Fibroblast of villous mesenchyme (primary cell): ENCODE data around the gene OR5B12. TPM values are rescaled to one million over a fixed set of nuclear protein-coding genes. Genes with fewer than 3 reads are reported as not detected.

Source experiments
- DNase-seq: peaks from one replicate; pipeline ENCODE4 v3.0.0-alpha.2; 2010; ENCODE audit warnings: low read depth
- H3K4me3 ChIP-seq: 2 replicates; pipeline ENCODE4 v1.5.1; 2011; ENCODE audit warnings: low read depth, mild to moderate bottlenecking, low read length
- CTCF ChIP-seq: IDR thresholded peaks from 2 replicates; pipeline ENCODE4 v1.5.1; 2012; ENCODE audit warnings: low read depth, mild to moderate bottlenecking, low read length; ENCODE audit not compliant: insufficient read depth
- total RNA-seq: library from RNA; depleted of rRNA; stranded (reverse); fragments of >200 nt; gene quantifications from 2 replicates; pipeline ENCODE4 v1.2.3, GENCODE V29; 2012

Gene OR5B12
- total RNA-seq, 1 donor, result not detected

- DNase-seq, result no peak
- TF ChIP-seq CTCF, result no peak
- H3K4me3 ChIP-seq, result no peak overlapping the region
These were observed 51.4 kb downstream of the OR5B12 start for GRCh38 chr11:58390551-58391063.

Other genes starting within 250 kb of the OR5B12 start
- not detected in 2 replicates for gene OR1S2, start 238.1 kb downstream of the OR5B12 start, total RNA-seq
- gene OR1S1, start 229.5 kb downstream of the OR5B12 start, total RNA-seq, result not detected in 2 replicates
- gene OR10Q1, start 213.3 kb downstream of the OR5B12 start, total RNA-seq, result not detected in 2 replicates
- gene OR10W1, start 174.0 kb downstream of the OR5B12 start, total RNA-seq, result under 0.01 TPM in 1 of 2 replicates, not detected in the other
- not detected in 2 replicates for gene OR5B17, start 83.2 kb downstream of the OR5B12 start, total RNA-seq
- gene OR5B3, start 35.4 kb downstream of the OR5B12 start, total RNA-seq, result not detected in 2 replicates
- not detected in 2 replicates for gene OR5B2, start 14.1 kb downstream of the OR5B12 start, total RNA-seq
- under 0.01 TPM in 1 of 2 replicates, not detected in the other for gene OR5B21, start 65.9 kb upstream of the OR5B12 start, total RNA-seq
- 3.5 and 13.9 TPM in 2 replicates for gene LPXN, start 133.6 kb upstream of the OR5B12 start, total RNA-seq
- gene ZFP91, start 136.8 kb upstream of the OR5B12 start, total RNA-seq, result 54.4 and 68.7 TPM in 2 replicates
- 2.2 and 2.9 TPM in 2 replicates for gene CNTF, start 180.4 kb upstream of the OR5B12 start, total RNA-seq